ENCODE results near the gene RCN2.

The RCN2 gene

GRCh38 chr15:76986743-76987142, 55.2 kb downstream of the RCN2 start:
- no peaks in the 10 kb centered on the region for H3K79me2 ChIP-seq (ENCODE audit: insufficient read depth, low read length)
- H3K9me3 ChIP-seq (ENCODE audit: insufficient read depth, low read length, severe bottlenecking) = no peaks in the 10 kb centered on the region
- H3K9ac ChIP-seq (ENCODE audit: low read depth, low read length) = no peak overlapping the region
- no peaks in the 10 kb centered on the region for H3K27me3 ChIP-seq (ENCODE audit: insufficient read depth, low read length, poor library complexity)
- no peak overlapping the region for H3K4me3 ChIP-seq (ENCODE audit: low read depth in 1 of 2, low read length in 2 of 2)
- TF ChIP-seq EZH2 (IDR thresholded peaks at IDR 0.05; ENCODE audit: borderline replicate concordance, low read depth, low read length, severe bottlenecking) = no peak
- TF ChIP-seq, protein P1, sequence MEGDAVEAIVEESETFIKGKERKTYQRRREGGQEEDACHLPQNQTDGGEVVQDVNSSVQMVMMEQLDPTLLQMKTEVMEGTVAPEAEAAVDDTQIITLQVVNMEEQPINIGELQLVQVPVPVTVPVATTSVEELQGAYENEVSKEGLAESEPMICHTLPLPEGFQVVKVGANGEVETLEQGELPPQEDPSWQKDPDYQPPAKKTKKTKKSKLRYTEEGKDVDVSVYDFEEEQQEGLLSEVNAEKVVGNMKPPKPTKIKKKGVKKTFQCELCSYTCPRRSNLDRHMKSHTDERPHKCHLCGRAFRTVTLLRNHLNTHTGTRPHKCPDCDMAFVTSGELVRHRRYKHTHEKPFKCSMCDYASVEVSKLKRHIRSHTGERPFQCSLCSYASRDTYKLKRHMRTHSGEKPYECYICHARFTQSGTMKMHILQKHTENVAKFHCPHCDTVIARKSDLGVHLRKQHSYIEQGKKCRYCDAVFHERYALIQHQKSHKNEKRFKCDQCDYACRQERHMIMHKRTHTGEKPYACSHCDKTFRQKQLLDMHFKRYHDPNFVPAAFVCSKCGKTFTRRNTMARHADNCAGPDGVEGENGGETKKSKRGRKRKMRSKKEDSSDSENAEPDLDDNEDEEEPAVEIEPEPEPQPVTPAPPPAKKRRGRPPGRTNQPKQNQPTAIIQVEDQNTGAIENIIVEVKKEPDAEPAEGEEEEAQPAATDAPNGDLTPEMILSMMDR (IDR thresholded peaks at IDR 0.05; ENCODE audit: borderline replicate concordance, extremely low read depth, low read length, poor library complexity, severe bottlenecking) = no peak
- H3K4me1 ChIP-seq (ENCODE audit: insufficient read depth, low read length) = no peaks in the 10 kb centered on the region
- no peaks in the 10 kb centered on the region for H4K20me1 ChIP-seq (ENCODE audit: insufficient read depth, low read length)
- no peak overlapping the region for H3K27ac ChIP-seq (ENCODE audit: low read length)
- DNase-seq (no peak), ATAC-seq (ENCODE audit: insufficient read depth, low read depth) (no peak)
- no peak overlapping the region for H3K4me2 ChIP-seq (ENCODE audit: insufficient read depth, low read length)
- H2AFZ ChIP-seq (ENCODE audit: low read depth, low read length) = no peak overlapping the region
- H3K36me3 ChIP-seq (ENCODE audit: insufficient read depth, low read length) = no peaks in the 10 kb centered on the region

DNA sequence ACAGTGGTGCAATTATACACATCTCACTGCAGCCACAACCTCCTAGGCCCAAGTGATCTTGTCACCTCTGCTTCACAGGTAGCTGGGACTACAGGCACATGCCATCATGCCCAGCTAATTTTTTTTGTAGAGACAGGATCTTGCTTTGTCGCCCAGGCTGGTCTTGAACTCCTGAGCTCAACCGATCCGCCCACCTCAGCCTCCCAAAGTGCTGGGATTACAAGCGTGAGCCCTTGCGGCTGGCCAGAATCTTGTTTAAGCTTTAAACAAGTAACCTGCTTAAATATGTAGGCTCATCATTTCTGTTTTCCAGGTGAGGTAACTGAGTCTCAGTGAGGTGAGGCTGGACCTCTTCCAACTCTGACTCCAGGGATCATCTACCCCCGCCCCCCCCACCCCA, 55.7 kb downstream of the RCN2 start:
- H3K27me3 ChIP-seq (ENCODE audit: insufficient read depth, low read length, poor library complexity) = no peaks in the 10 kb centered on the region
- H3K4me2 ChIP-seq (ENCODE audit: insufficient read depth, low read length) = no peak overlapping the region
- no peaks in the 10 kb centered on the region for H3K36me3 ChIP-seq (ENCODE audit: insufficient read depth, low read length)
- no peaks in the 10 kb centered on the region for H3K9me3 ChIP-seq (ENCODE audit: insufficient read depth, low read length, severe bottlenecking)
- no peak overlapping the region for H3K27ac ChIP-seq (ENCODE audit: low read length)
- H4K20me1 ChIP-seq (ENCODE audit: insufficient read depth, low read length) = no peaks in the 10 kb centered on the region
- ATAC-seq (ENCODE audit: insufficient read depth, low read depth) (no peak), DNase-seq (no peak)
- no peaks in the 10 kb centered on the region for H3K4me1 ChIP-seq (ENCODE audit: insufficient read depth, low read length)
- H3K4me3 ChIP-seq (ENCODE audit: low read depth in 1 of 2, low read length in 2 of 2) = no peak overlapping the region
- TF ChIP-seq, protein P1 (IDR thresholded peaks at IDR 0.05; ENCODE audit: borderline replicate concordance, extremely low read depth, low read length, poor library complexity, severe bottlenecking) = no peak
- TF ChIP-seq EZH2 (IDR thresholded peaks at IDR 0.05; ENCODE audit: borderline replicate concordance, low read depth, low read length, severe bottlenecking) = no peak
- no peaks in the 10 kb centered on the region for H3K79me2 ChIP-seq (ENCODE audit: insufficient read depth, low read length)
- no peak overlapping the region for H2AFZ ChIP-seq (ENCODE audit: low read depth, low read length)
- H3K9ac ChIP-seq (ENCODE audit: low read depth, low read length) = no peak overlapping the region

DNA sequence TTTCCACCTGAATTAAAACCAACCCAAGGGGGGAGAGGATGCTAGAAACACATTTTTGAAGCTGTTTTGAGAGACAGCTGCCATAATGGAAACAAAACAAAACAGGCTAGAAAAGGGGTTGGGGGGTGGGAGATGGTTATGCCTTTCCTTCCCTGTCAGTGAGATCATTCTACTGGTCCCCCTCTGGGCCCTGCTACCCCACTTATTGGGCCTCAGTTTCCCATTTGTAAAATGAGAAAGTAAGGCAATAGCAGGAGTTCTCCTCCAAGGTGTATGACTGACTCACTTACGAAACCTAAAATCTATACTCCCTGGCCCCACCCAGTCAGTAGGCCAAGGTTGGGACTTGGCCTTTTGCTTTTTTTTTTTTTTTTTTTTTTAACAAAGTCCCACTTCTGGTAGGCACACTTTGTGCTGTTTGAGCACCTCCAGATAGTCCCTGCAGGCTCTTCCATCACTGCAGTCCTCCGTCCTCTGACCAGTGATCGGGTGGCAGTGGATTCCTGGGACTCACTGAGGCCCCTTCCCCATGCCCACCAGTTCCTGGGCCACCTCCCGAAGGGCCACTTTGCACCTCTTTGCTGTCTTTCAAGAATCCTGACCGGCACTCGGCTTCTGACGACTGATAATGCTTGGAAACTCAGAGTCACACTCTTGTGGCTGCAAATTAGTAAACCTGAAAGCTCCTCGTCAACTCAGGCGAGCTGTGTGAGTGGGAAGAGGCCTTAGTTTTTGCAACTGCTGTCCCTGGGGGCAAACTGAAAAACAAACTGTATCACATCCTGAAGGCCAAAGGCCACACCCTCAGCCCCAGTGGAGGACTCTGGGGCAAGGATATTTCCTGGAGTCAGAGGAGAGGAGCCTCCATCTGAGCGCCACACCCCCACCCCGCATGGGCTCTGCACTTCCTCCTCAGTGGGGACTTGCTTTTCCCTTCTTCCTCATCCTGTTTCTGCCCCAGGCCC, 56.6 kb downstream of the RCN2 start:
- H3K4me3 ChIP-seq (ENCODE audit: low read depth in 1 of 2, low read length in 2 of 2) = no peak overlapping the region
- DNase-seq (no peak), ATAC-seq (ENCODE audit: insufficient read depth, low read depth) (no peak)
- H2AFZ ChIP-seq (ENCODE audit: low read depth, low read length) = no peak overlapping the region
- no peak overlapping the region for H3K27ac ChIP-seq (ENCODE audit: low read length)
- H3K79me2 ChIP-seq (ENCODE audit: insufficient read depth, low read length) = no peaks in the 10 kb centered on the region
- TF ChIP-seq, protein P1 (IDR thresholded peaks at IDR 0.05; ENCODE audit: borderline replicate concordance, extremely low read depth, low read length, poor library complexity, severe bottlenecking) = no peak
- TF ChIP-seq EZH2 (IDR thresholded peaks at IDR 0.05; ENCODE audit: borderline replicate concordance, low read depth, low read length, severe bottlenecking) = no peak
- H3K27me3 ChIP-seq (ENCODE audit: insufficient read depth, low read length, poor library complexity) = no peaks in the 10 kb centered on the region
- H3K9ac ChIP-seq (ENCODE audit: low read depth, low read length) = no peak overlapping the region
- no peaks in the 10 kb centered on the region for H4K20me1 ChIP-seq (ENCODE audit: insufficient read depth, low read length)
- no peak overlapping the region for H3K4me2 ChIP-seq (ENCODE audit: insufficient read depth, low read length)
- no peaks in the 10 kb centered on the region for H3K36me3 ChIP-seq (ENCODE audit: insufficient read depth, low read length)
- H3K4me1 ChIP-seq (ENCODE audit: insufficient read depth, low read length) = no peaks in the 10 kb centered on the region
- H3K9me3 ChIP-seq (ENCODE audit: insufficient read depth, low read length, severe bottlenecking) = no peaks in the 10 kb centered on the region
